ENCODE measurements around the gene GSTP1.

GRCh38 chr11:67627812-67628624 is 44.4 kb downstream of the GSTP1 start:
- no peak for TF ChIP-seq EZH2 (IDR thresholded peaks at IDR 0.05)
- TF ChIP-seq POLR2AphosphoS5 (IDR thresholded peaks at IDR 0.05; ENCODE audit: borderline replicate concordance, low read depth, low read length) = no peak
- no peak for TF ChIP-seq FOXP2 (optimal IDR thresholded peaks at IDR 0.05; ENCODE audit: control extremely low read depth, extremely low read length, insufficient read depth)
